ENCODE measurements around the gene SNX32.

GRCh38 chr11:65861165-65861505, 27.4 kb downstream of the SNX32 start:
- TF ChIP-seq ZFP1 (CRISPR knock-in tag; IDR thresholded peaks at IDR 0.05) (no peak), ZNF24 (IDR thresholded peaks at IDR 0.05) (no peak), MTA2 (IDR thresholded peaks at IDR 0.05; ENCODE audit: low read depth) (no peak), JUN (IDR thresholded peaks at IDR 0.05; ENCODE audit: borderline replicate concordance, low read depth, low read length) (no peak), JUN (CRISPR knock-in tag; IDR thresholded peaks at IDR 0.05; ENCODE audit: borderline replicate concordance) (no peak), NFIC (IDR thresholded peaks at IDR 0.05) (no peak), CTCF (IDR thresholded peaks at IDR 0.05 in 2 of 3, conservative IDR thresholded peaks at IDR 0.05 in 1 of 3; ENCODE audit: insufficient read depth in 2 of 3, low read depth in 1 of 3, low read length in 3 of 3) (no peak), E2F1 (CRISPR knock-in tag; IDR thresholded peaks at IDR 0.05) (no peak), RAD21 (CRISPR knock-in tag; conservative IDR thresholded peaks at IDR 0.05 in 1 of 2, IDR thresholded peaks at IDR 0.05 in 1 of 2) (no peak), POLR2A (conservative IDR thresholded peaks at IDR 0.05) (no peak), SMARCA4 (IDR thresholded peaks at IDR 0.05) (no peak), ZFP36 (IDR thresholded peaks at IDR 0.05; ENCODE audit: low read depth, low read length, partially characterized antibody) (no peak), ZNF830 (CRISPR knock-in tag; IDR thresholded peaks at IDR 0.05) (no peak), OTX1 (CRISPR knock-in tag; IDR thresholded peaks at IDR 0.05) (no peak)
